WERI-Rb-1 (cell line): ENCODE data around the gene CHST2.

ENCODE experiments used
- DNase-seq: peaks from one replicate; pipeline ENCODE4 v3.0.0-alpha.2; 2020
- H3K27ac ChIP-seq: fragments of 250-450 bp; sonication (Bioruptor Pico); 2 replicates; pipeline ENCODE4 v1.5.1; 2020; ENCODE audit warnings: mild to moderate bottlenecking, moderate library complexity
- H3K27me3 ChIP-seq: fragments of 250-450 bp; sonication (Bioruptor Pico); 2 replicates; pipeline ENCODE4 v1.5.1; 2021; ENCODE audit warnings: mild to moderate bottlenecking, low read depth, moderate library complexity; ENCODE audit not compliant: insufficient read depth, severe bottlenecking
- H3K36me3 ChIP-seq: fragments of 250-450 bp; sonication (Bioruptor Pico); 2 replicates; pipeline ENCODE4 v1.5.1; 2020; ENCODE audit warnings: mild to moderate bottlenecking, moderate library complexity
- H3K4me3 ChIP-seq: 2 replicates; pipeline ENCODE4 v1.5.1; 2011; ENCODE audit warnings: low read depth, mild to moderate bottlenecking, control low read depth, low read length
- H3K9me3 ChIP-seq: fragments of 250-450 bp; sonication (Bioruptor Pico); 2 replicates; pipeline ENCODE4 v1.5.1; 2021; ENCODE audit warnings: mild to moderate bottlenecking, moderate library complexity; ENCODE audit not compliant: severe bottlenecking
- TF ChIP-seq, protein P1 (sequence below): IDR thresholded peaks from 2 replicates; pipeline ENCODE4 v1.5.1; 2011; ENCODE audit warnings: low read depth, mild to moderate bottlenecking, control low read depth, inconsistent platforms, low read length

Gene CHST2

DNA sequence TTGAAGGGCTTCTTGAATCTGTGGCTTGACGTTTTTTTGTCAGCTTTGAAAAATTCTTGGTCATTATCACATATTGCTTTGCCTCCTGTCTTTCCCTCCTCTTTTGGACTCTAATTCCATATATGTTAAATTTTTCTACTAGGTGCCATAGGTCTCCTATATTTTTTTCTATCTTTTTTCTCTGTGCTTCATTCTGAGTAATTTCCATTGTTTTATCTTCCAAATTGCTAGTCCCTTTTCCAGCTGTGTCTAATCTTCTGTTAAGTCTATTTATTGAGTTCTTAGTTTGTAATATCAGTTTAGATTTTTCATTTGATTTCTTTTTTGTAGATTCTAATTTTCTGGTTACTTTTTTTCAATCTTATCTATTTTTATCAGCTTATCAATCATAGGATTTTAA is 53.7 kb downstream of the CHST2 start:
- no peaks in the 10 kb centered on the region for H3K36me3 ChIP-seq
- DNase-seq = no peak
- TF ChIP-seq, protein P1, sequence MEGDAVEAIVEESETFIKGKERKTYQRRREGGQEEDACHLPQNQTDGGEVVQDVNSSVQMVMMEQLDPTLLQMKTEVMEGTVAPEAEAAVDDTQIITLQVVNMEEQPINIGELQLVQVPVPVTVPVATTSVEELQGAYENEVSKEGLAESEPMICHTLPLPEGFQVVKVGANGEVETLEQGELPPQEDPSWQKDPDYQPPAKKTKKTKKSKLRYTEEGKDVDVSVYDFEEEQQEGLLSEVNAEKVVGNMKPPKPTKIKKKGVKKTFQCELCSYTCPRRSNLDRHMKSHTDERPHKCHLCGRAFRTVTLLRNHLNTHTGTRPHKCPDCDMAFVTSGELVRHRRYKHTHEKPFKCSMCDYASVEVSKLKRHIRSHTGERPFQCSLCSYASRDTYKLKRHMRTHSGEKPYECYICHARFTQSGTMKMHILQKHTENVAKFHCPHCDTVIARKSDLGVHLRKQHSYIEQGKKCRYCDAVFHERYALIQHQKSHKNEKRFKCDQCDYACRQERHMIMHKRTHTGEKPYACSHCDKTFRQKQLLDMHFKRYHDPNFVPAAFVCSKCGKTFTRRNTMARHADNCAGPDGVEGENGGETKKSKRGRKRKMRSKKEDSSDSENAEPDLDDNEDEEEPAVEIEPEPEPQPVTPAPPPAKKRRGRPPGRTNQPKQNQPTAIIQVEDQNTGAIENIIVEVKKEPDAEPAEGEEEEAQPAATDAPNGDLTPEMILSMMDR = no peak

More for the DNA sequence above, 53.7 kb downstream of the CHST2 start:
- Histone ChIP-seq H3K9me3 (peaks cover 3% of the 10 kb centered on the region), H3K27me3 (peaks cover 6% of the 10 kb centered on the region), H3K27ac (no peak overlapping the region), H3K4me3 (no peak overlapping the region)
